Embryonic facial prominence (tissue), 1 donor: Measurements from ENCODE around the gene PRPF6.

Experiments used
- DNase-seq: peaks from one replicate; pipeline ENCODE4 v3.0.0-alpha.2; 2016; ENCODE audit errors: extremely low spot score

PRPF6 gene

DNA sequence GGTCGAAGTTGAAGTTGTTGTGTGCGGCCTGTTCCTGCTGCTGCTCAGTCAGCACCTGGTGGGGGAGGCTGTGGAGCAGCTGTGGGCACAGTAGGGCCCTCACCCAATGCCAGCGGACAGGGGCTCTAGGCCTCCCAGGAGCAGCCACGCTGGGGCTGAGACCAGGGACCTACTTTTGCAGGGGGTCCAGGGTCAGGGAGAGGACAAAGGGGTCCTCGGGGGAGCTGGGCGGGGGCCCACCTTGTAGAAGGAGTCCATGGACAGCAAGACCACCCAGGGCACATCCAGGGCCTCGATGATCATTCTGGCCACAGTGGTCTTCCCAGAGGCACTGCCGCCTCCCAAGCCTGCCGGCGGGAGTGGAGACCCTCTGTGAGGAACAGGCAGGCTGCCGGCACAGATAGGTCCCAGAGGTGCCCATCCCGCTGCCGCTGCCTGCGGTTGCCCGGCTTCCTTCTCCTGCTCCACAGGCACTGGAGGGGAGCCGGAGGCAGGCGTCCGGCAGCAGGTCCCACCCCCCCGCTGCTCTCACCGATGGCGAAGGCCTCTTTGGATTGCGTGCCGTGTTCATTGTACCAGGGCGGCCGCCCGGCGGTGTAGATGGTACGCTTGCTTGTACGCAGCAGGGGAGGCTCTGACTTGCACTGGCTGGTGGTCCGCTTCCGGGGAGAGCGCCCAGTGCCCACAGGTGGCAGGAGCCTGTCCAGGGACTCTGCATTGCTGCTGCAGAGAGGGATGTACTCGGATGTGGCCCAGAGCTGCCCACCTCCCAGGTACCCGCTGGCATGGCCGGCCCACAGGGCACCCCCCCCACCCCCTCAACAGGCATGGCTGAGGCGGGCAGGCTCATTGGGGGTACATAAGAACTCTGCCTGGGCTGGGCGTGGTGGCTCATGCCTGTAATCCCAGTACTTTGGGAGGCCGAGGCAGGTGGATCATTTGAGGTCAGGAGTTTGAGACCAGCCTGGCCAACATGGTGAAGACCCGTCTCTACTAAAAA lies 34.7 kb upstream of the PRPF6 start:
- DNase-seq: no peak

DNA sequence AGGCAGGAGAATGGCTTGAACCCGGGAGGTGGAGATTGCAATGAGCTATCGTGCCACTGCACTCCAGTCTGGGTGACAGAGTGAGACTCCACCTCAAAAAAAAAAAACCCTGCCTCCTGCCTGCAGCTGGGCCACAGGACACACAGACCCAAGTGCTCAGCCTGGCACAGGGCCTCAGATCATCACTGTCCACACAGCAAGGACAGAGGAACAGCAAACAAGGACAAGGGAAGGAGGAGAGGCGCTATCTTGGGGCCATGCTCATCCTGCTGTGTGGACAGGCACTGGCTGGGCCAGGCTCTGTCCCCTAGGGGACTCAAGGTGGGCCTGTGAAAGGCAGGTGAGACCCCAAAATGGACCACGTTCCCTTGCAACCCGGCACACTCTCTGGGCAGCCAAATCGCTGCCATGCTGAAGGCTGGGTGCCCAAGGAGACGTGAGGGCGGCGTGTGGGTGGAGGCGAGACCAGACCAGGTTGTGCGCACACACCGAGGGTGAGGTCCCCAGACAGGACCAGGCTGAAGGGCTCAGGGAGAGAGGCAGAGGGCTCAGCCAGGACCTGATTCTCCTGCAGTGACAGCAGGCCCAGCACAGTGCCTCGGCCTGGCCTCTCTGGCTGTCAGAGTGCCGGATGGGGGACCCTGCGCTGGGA lies 33.8 kb upstream of the PRPF6 start:
- DNase-seq: no peak

DNA sequence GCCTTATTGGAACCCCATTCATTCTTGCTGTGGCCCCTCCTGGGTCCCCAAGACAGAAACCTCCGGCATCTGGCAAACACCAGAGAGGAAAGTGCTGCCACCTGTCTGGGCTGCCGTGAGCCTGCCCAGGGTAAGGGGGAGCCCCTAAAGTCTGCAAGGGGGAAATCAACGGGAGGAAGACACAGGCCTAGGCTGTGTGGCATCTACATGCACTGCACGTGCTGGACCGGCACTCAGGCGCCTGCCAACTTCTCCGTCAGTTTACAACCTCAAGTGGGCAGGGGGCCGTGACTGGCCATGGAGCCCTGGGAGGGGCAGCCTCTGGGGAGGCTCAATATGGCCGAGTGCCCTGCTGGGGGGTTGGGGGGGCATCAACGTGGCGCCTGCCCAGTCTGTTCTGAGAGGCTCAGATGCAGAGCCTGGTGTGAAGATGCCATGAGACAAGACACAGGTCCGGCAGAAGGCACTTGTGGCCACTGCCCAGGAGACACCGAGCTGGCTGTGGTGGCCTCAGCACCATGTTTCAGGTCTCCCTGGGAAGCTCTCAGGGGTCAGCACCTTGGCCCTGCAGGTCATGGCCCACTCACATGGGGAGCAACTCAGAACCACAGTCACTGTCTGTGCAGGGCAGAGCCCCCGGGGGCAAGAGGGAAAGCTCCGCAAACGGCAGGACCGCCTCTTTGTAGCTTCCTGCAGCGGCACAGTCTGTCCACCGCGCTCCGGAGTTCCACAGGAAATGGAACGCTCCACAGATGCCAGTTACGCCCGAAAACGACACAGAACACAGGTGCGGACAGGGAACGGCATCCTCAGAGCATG lies 33.1 kb upstream of the PRPF6 start:
- no peak for DNase-seq

DNA sequence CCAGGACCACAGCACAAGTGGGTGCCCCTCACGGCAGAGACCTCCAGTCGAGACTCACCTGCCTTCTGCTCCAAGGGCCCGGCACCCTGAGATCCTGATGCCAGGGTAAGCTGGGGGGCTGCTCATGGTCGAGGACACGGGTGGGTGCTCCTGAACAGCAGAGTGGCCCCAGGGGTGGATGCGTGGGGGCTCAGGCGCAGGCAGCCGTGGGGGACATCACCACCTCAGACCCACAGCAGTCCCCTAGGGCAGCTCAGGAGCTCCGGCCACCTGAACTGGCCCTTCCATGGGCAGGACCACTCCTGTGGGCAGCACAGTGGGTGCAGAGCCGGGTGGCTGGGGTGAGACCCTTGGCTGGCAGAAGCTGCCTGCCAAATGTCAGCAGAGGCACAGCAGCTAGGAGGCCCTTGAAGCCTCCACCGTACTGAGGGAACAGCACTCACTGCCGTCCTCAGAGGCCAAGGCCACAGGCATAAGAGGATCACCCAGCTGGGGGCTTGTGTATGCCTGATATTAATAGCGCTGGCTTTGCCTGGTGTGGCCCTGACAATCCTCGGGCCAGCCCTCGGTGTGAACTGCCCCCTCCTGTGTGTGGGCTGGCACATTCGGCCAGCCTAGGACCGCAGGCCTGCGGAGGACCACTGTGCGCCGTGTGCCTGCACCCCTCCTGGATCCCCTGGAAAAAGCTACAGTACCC lies 30.1 kb upstream of the PRPF6 start:
- DNase-seq: no peak

DNA sequence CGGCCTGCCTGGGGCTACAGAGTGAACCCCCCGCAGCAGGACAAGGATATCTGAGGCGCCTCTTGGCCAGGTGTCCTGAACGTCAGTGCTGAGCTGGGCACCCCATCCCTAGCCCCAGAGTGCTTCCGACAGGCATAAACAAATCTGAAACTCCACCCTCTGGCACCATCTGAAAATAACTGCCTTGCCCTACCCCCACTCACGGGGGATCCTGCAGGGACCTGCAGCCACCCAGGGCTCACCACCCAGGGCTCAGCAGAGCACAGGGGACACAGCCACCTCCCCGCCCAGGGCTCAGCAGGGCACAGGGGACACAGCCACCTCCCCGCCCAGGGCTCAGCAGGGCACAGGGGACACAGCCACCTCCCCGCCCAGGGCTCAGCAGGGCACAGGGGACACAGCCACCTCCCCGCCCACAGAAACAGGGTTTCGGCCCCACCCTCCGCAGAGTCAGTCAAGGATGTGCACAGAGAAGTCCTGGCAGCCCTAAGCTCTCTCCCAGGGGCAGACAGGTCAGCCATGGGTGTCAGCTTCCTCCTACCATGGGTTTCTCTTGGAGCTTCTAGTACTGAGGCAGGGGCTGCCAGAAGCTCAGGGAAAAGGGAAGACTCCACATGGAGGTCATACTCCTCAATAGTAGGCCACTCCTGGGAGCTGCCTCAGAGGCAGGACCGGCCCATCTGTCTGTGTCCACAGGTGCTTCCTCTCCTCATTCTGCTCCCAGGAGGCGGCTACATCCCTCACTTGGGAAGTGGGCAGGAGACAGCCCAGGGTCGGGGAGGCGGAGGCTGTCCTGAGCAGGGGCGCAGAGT lies 29.3 kb upstream of the PRPF6 start:
- no peak for DNase-seq

DNA sequence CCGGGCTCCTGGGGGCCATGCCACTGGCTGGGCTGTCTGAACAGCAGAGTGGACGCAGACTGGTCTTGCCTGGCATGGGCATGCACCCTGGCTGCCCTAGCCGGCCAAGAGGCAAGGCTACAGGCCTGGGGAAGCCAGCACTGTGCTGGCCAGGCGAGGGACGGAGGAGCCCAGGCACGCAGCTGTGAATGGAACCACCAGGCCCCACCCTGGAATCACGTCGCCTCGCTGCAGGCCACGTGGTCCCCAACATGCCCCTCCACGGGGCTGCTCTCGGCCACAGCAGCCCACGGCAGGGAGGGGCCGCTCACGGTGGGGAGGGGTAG lies 28.8 kb upstream of the PRPF6 start:
- DNase-seq: no peak

DNA sequence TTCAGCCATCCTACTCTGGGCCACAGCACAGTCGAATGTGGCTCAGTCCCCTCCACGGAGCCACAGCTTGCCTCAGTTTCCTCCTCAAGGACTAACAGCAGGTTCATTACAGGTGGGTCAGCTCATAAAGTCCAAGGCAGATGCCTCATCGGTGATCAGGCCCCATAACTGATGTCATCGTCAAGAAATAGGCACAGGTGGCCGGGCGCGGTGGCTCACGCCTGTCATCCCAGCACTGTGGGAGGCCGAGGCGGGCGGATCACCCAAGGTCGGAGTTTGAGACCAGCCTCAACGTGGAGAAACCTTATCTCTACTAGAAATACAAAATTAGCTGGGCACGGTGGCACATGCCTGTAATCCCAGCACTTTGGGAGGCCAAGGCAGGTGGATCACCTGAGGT lies 28.2 kb upstream of the PRPF6 start:
- DNase-seq: no peak

DNA sequence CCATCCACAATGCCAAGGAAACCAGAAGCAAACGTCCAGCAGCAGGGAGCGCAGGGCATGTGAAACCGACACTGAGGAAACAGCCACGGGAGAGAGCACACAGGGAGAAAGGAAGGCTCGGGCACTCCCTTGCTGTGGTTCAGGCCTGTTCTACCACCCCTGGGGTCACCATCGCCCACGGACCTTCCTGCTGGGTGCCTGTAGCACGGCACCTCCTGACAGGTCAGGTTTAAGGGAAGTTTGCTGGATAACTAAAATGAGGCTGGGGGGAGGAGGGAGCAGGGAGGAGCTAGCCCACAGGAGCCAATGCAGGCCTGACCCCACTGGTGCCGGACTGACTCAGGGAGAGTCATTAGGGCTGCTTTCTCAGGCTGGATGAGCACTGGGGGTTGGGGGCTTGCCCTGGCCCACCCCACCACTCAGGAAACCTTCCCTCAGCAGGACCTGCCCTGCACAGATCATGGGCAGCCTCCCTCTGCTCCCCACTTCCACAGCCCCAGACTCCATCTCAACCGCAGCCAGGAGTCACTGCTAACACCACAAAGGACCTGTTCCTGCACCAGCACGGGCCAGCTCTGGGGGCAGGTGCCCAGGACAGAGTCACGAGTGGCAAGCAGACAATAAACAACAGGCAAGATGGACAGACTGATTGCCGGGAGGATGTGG lies 27.0 kb upstream of the PRPF6 start:
- DNase-seq: no peak

DNA sequence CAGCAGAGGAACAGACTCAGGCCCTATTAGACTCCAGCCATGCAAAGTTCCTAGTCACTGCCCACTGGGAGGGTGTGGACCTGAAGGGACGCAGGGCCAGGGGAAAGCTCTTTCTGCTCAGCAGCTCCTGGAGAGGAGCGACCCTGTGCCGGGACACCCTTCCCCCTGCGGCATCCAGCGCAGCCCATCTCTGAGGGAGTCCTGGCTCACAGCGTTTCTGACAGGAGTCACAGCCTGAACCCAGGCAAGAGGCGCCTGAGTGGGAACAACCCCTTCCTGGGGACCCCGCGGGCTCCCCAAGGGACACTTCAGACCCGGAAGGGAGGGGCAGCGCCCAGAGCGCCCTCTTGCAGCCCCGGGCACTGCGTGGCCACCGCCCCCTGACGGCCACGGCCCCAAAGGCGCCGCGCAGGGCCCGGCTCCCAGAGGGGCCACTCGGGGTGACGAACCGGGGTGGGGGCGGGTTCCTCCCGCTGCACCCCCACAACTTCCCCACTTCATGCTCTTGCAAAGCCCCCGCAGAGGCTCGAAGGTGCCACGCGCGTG lies 25.6 kb upstream of the PRPF6 start:
- DNase-seq: no peak

DNA sequence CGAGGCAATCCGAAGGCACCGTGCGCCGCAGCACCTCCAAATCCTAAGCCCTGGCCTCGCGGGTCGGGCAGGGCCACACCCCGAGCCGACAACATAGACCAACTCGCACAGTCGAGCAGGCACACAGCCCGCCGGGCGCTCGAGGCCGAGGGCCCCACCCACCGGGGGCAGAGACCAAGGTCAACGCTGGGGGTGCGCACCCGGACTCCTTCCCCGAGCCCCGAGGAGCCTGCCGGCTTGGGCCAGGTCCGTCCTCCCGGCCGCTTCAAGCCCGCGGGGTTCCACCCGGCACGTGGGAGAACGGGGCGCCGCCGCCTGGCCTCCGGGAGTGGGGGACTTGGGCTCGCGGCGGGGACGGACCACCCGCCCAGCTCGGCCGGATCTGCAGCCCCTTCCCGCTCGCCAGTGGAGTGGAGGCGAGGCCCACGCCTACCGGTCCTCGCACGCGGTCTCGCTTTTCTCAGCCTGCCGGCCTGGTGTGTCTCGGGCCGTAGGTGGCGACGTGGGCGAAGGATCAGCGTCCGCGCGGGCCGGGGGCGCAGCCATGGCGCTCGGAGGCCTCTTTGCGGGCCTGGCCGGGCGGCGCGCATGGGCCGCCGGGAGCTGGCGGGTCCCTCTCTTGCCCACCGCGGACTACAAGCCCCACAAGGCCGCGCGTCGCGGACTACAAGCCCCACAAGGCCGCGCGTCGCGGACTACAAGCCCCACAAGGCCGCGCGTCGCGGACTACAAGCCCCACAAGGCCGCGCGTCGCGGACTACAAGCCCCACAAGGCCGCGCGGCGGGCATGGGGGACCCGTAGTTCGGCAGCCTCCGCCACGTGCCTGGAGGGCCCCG lies 24.9 kb upstream of the PRPF6 start, which contains the start of gene UCKL1:
Gene UCKL1, minus strand, starts transcription at position 590 of the 837 bp plus-strand sequence. Its CDS starts 44 bp downstream, at position 546.
- peak; percentile 71 for DNase-seq

DNA sequence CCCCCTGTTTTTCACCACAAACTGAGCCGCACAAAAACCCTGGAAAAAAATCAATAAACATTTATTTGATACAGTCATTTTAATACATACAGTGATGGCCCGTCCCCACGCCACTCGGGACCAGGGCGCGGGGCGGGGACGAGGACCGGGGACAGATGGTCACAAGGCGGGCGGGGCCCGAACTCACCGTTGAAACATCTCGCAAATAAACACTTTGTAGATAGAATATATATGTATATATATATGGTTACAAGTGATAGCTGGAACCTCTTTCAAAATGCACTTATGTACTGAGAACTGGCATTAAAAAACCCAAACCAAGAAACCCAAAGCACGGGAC lies 24.3 kb upstream of the PRPF6 start:
- no peak for DNase-seq

DNA sequence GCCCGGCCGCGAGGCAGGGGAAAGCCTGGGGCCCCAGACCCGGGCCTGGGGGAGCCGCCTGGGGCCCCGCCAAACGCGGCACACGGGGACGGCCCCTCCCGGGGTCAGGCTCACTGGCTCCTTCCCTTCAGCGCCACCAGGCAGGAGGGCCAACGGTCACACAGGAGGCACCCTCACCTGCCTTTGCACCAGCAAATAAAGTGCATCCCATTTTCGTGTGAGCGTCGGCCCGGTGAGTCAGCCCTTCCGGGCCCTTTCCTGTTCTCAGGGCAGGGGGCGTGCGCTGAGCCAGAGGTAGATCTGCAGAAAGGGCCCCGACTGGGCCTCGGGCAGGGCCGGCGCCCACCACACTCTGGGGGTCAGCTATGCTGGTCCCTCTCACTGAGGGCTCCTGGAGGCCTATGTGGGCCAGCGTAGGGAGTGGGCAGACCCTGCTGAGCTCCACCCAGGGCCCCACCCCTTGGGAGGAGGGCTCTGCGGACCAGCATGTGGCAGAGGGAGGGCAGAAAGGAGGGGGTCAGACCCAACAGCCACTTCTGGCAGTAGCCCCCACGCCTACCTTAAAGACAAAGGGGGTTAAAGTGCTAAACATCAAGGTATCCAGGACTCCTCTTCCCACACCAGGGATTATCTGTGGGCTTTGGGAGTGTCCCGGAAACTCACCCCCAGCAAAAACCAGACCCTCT lies 23.8 kb upstream of the PRPF6 start:
- DNase-seq: no peak

DNA sequence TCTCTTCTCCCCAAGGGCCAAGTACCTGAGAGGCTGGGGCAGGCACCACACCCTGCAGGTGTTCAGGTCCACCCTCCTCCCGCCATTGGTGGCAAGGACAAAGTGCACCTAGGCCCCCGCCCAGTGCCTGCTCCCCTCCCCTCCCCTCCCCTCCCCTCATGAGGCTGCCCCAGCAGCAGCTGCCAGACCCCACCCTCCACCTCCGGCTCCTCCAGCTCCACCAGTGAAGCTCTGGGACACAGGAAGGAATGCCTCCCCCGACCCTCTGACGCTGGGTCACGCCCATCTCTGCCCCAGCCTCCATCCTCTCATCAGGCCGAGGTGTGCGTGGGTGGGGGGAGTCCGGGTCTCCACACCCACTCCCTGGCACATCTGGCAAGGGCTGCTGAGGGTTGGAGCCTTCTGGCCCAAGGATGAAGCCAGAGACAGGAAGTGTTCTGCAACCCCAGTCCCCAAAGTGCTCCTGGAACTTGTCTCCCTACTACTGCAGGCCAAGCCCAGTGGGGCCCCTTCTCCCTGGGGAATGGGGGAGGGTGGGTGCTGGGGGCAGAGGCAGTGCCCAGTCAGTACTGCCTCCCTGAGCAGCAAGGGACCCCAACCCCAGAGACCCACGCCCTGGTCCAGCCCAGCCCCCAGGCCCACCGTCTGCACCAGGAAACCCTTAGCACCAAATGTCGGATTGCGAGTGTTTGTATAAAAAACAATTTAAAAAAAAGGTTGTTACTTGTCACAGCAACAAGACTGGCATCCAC lies 23.1 kb upstream of the PRPF6 start:
- DNase-seq: no peak

DNA sequence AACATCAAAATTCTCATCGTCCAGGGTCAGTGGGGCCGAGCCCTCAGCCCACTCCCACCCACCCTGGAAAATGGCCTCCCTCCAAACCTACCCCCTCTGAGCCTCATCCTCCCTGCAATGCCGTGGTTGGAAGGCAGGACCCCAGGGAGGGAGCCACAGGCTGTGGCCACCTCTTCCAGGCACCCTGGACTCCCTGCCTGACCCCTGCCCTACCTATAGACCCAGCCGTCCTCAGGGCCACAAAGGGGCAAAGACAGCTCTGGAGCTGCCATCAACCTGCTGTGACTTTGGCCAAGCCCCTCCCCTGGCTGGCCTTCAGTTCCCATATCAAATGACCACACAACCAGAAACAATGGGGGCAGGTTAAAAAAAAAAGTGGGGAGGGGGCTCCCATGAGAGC lies 22.5 kb upstream of the PRPF6 start:
- DNase-seq: no peak

DNA sequence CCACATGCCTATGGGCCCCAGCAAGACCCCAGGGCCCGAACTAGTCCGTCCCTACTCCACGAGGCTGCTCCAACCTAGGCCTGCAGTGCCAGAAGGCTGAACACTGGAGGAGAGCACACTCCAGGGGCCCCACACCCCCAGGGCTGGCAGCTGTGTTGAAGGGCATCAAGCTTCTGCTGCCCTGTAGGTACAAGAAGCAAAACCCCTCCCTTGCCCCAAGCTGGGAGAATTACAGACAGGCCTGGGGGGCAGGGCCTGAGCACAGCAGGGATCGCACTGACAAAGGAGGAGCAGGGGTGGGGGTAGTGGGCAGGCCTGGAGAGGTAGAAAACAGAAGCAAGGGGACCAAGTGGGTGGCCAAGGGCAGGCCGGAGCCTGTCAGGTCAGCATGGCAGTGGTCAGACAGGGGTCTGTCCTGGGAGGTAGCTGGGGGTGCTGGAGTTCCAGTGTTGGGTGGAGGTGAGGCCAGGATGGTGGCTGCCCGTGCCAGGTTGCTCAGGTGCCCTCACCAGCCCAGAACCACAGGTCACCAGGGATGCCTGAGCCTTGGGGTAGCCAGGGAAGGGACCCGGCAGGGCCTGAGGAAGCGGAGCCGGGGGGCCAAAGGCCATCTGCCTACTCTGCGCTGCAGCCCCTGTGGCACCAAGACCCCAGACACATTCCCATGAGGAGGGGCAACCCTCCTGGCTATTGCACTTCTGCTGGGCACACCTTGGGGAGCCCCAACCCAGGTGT lies 21.8 kb upstream of the PRPF6 start:
- no peak for DNase-seq

DNA sequence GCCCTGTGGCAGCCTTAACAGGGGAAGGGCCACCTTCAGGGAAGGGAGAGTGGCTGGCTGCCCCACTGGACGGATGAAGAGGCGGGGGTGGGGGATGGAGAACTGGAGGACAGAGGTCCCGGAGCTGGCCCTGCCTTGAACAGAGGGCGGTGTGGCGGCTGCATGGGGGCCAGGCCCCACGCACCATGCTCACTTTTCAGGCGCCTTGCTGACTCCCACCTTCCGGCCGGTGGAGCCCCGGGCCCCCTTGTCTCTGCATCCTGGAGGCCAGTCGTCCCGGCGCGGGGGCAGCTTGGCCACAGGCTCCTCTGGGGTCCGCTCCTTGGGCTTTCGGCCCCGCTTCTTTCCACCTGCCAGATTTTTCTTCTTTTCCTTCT lies 21.2 kb upstream of the PRPF6 start:
- no peak for DNase-seq
